DOHH2 (cell line): ENCODE results near the gene AGR3.

Experiments
- H3F3A ChIP-seq: fragments of 200-600 bp; sonication (generic), shearing (Covaris generic); 2 replicates; pipeline ENCODE4 v1.6.0; 2016; ENCODE audit warnings: antibody characterized with exemption, mild to moderate bottlenecking; ENCODE audit not compliant: control insufficient read depth, insufficient read depth
- H3K27ac ChIP-seq: fragments of 200-600 bp; sonication (generic); 2 replicates; pipeline ENCODE4 v1.5.1; 2014; ENCODE audit warnings: low read depth, mild to moderate bottlenecking, low read length, moderate library complexity
- H3K27me3 ChIP-seq: fragments of 200-600 bp; sonication (generic); 2 replicates; pipeline ENCODE4 v1.6.1; 2014; ENCODE audit warnings: mild to moderate bottlenecking, low read length, mixed read lengths; ENCODE audit not compliant: control insufficient read depth
- H3K36me3 ChIP-seq: fragments of 200-600 bp; sonication (generic); 2 replicates; pipeline ENCODE4 v1.6.1; 2014; ENCODE audit warnings: mild to moderate bottlenecking, low read length, moderate library complexity, mixed read lengths; ENCODE audit not compliant: control insufficient read depth
- H3K4me1 ChIP-seq: fragments of 200-600 bp; sonication (generic); 2 replicates; pipeline ENCODE4 v1.6.1; 2014; ENCODE audit warnings: mild to moderate bottlenecking, low read length, mixed read lengths; ENCODE audit not compliant: control insufficient read depth
- H3K4me2 ChIP-seq: fragments of 200-600 bp; sonication (generic); 2 replicates; pipeline ENCODE4 v1.6.0; 2014; ENCODE audit warnings: mild to moderate bottlenecking, low read length, moderate library complexity
- H3K4me3 ChIP-seq: fragments of 200-600 bp; sonication (generic); 2 replicates; pipeline ENCODE4 v1.5.1; 2014; ENCODE audit warnings: mild to moderate bottlenecking, low read length, mixed read lengths
- H3K79me2 ChIP-seq: fragments of 200-600 bp; sonication (generic); 2 replicates; pipeline ENCODE4 v1.6.1; 2014; ENCODE audit warnings: mild to moderate bottlenecking, low read length, mixed read lengths; ENCODE audit not compliant: control insufficient read depth
- H3K9me2 ChIP-seq: fragments of 200-600 bp; sonication (generic); replicated peaks from 2 replicates; pipeline ENCODE4 v1.6.1; 2014; ENCODE audit warnings: mild to moderate bottlenecking, low read length, mixed read lengths; ENCODE audit not compliant: control insufficient read depth
- H3K9me3 ChIP-seq: fragments of 200-600 bp; sonication (generic); 2 replicates; pipeline ENCODE4 v1.6.1; 2014; ENCODE audit warnings: antibody characterized with exemption, low read length, mixed read lengths; ENCODE audit not compliant: control insufficient read depth, insufficient read depth
- H4K20me1 ChIP-seq: fragments of 200-600 bp; sonication (generic); 2 replicates; pipeline ENCODE4 v1.6.0; 2014; ENCODE audit warnings: low read depth, mild to moderate bottlenecking, antibody characterized with exemption, low read length, moderate library complexity; ENCODE audit not compliant: control insufficient read depth, insufficient read depth
- EZH2phosphoT487 ChIP-seq: fragments of 200-600 bp; sonication (generic); IDR thresholded peaks from 2 replicates; pipeline ENCODE4 v1.6.1; 2017; ENCODE audit warnings: borderline replicate concordance, mild to moderate bottlenecking, antibody characterized with exemption, low read length, moderate library complexity, mixed read lengths
- TF ChIP-seq, protein P1 (sequence below): fragments of 200-600 bp; sonication (generic); IDR thresholded peaks from one replicate; pipeline ENCODE4 v1.5.1; 2014; ENCODE audit warnings: antibody characterized with exemption, mild to moderate bottlenecking, low read depth, low read length; ENCODE audit not compliant: poor library complexity, severe bottlenecking

Gene AGR3

DNA sequence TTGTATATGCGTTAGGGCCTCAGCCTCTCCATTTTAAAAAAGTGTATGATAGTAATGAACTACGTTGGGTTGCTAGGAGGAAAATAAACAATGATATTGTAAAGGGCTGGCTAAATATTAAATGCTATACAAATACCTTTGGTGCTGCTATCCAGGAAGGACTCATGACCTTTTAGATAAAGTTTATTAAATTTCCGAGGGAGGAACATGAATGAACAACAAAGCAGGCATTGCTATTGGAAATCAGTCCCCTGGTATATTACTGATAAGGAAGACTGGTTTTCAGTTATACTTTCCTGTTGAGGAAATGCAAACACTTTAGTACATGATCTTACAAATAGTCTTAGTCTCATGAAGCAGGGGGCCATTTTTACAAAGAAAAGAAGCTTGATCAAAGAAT lies 59.8 kb downstream of the AGR3 start:
- Histone ChIP-seq H3K79me2 (no peaks in the 10 kb centered on the region), H3K4me1 (no peaks in the 10 kb centered on the region), H3K4me2 (no peak overlapping the region), H3K27ac (no peak overlapping the region), H3K4me3 (no peak overlapping the region), H3K9me2 (no peaks in the 10 kb centered on the region), H3K36me3 (no peaks in the 10 kb centered on the region), H3F3A (no peaks in the 10 kb centered on the region), H4K20me1 (no peaks in the 10 kb centered on the region), H3K9me3 (no peaks in the 10 kb centered on the region), H3K27me3 (no peaks in the 10 kb centered on the region; the same call in 1 of the 2 replicates)
- TF ChIP-seq EZH2phosphoT487: no peak
- TF ChIP-seq, protein P1, sequence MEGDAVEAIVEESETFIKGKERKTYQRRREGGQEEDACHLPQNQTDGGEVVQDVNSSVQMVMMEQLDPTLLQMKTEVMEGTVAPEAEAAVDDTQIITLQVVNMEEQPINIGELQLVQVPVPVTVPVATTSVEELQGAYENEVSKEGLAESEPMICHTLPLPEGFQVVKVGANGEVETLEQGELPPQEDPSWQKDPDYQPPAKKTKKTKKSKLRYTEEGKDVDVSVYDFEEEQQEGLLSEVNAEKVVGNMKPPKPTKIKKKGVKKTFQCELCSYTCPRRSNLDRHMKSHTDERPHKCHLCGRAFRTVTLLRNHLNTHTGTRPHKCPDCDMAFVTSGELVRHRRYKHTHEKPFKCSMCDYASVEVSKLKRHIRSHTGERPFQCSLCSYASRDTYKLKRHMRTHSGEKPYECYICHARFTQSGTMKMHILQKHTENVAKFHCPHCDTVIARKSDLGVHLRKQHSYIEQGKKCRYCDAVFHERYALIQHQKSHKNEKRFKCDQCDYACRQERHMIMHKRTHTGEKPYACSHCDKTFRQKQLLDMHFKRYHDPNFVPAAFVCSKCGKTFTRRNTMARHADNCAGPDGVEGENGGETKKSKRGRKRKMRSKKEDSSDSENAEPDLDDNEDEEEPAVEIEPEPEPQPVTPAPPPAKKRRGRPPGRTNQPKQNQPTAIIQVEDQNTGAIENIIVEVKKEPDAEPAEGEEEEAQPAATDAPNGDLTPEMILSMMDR: no peak

DNA sequence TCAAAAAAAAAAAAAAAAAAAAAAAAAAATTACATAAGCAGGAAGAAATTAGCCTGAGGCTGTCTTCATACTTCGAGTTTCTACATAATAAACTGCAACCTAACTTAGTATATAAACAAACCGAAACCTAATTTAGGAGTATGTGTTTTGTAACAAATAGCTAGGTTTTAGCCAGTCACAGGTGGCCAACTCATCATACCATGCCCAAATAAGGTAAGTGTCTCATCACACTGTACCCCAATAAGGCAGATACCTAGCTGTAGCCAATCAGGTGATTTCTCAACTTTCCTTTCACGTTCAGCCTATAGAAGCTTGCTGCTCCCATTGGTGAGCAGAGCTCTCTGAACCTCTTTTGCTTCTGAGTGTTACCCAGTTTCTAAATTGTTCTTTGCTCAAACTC lies 63.1 kb downstream of the AGR3 start:
- no peaks in the 10 kb centered on the region for H3K9me3 ChIP-seq
- no peak overlapping the region for H3K4me3 ChIP-seq
- no peaks in the 10 kb centered on the region for H3K9me2 ChIP-seq
- H3F3A ChIP-seq: no peaks in the 10 kb centered on the region
- H3K4me2 ChIP-seq: no peak overlapping the region
- no peaks in the 10 kb centered on the region for H3K79me2 ChIP-seq
- H3K27me3 ChIP-seq: no peaks in the 10 kb centered on the region
- H3K4me1 ChIP-seq: peaks cover 5% of the 10 kb centered on the region; the same call in 1 of the 2 replicates
- TF ChIP-seq, protein P1: no peak
- TF ChIP-seq EZH2phosphoT487: no peak
- no peaks in the 10 kb centered on the region for H4K20me1 ChIP-seq
- H3K36me3 ChIP-seq: no peaks in the 10 kb centered on the region
- no peak overlapping the region for H3K27ac ChIP-seq

DNA sequence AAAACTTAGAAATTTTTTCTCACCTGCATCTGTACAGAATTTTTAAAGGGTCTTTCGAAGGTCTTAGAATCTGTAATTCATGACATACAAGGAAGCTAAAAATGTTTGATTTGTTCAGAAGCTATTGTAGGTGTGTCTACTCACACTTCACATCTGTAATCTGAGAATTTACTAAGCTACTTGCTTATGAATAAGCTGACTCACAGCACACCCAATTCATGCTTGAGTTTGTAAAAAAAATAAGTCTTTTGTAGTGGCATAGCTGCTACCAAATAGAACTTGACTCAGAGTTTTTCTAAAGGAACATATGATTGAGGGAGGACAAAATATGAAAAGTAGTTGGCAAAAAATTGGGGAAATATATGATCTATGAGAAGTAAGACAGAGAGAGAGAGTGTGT lies 64.2 kb downstream of the AGR3 start:
- TF ChIP-seq, protein P1: no peak
- TF ChIP-seq EZH2phosphoT487: no peak
- peaks cover 5% of the 10 kb centered on the region; the same call in 1 of the 2 replicates for H3K4me1 ChIP-seq
- H3F3A ChIP-seq: no peaks in the 10 kb centered on the region
- no peaks in the 10 kb centered on the region for H3K27me3 ChIP-seq
- no peaks in the 10 kb centered on the region for H3K9me3 ChIP-seq
- H3K4me2 ChIP-seq: no peak overlapping the region
- no peaks in the 10 kb centered on the region for H4K20me1 ChIP-seq
- no peaks in the 10 kb centered on the region for H3K9me2 ChIP-seq
- no peaks in the 10 kb centered on the region for H3K79me2 ChIP-seq
- no peaks in the 10 kb centered on the region for H3K36me3 ChIP-seq
- H3K4me3 ChIP-seq: no peak overlapping the region
- H3K27ac ChIP-seq: no peak overlapping the region

DNA sequence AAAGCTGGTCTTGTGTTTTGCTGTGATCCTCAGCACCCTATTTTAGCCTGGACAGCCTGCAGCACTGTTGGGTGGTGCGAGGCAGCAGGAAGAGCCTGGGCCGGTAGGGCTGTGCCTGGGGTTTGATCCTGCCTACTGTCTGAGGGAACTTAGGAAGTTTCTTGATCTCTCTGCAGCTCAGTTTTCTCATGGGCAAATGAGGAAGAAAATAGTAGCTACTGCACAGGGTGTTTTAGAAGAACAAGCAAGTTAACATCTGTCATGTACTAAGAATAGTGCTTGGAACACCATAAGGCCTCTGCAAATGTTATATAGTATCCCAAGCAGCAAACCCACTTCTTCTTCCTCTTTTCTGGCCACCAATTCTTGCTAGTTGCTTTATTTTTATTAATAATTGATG lies 65.0 kb downstream of the AGR3 start:
- Histone ChIP-seq H3K27me3 (no peaks in the 10 kb centered on the region), H3K4me3 (no peak overlapping the region), H3K79me2 (no peaks in the 10 kb centered on the region), H4K20me1 (no peaks in the 10 kb centered on the region), H3K27ac (no peak overlapping the region), H3F3A (no peaks in the 10 kb centered on the region), H3K36me3 (no peaks in the 10 kb centered on the region), H3K9me3 (no peaks in the 10 kb centered on the region), H3K4me2 (no peak overlapping the region), H3K9me2 (no peaks in the 10 kb centered on the region), H3K4me1 (peaks cover 5% of the 10 kb centered on the region; the same call in 1 of the 2 replicates)
- no peak for TF ChIP-seq EZH2phosphoT487
- TF ChIP-seq, protein P1: no peak
